GM23338 (cell line): ENCODE data around the gene MMAB. TPM values are rescaled to one million over a fixed set of nuclear protein-coding genes. Genes with fewer than 3 reads are reported as not detected.

ENCODE experiments used
- ATAC-seq: fragments of 200-7000 bp; cut with Tn5 transposase; 3 replicates; pipeline ENCODE4 v1.9.1; 2020
- DNase-seq: peaks from one replicate; pipeline ENCODE4 v3.0.0-alpha.2; 2015; ENCODE audit warnings: low spot score
- H2AFZ ChIP-seq: fragments of 200-600 bp; sonication (generic); 2 replicates; pipeline ENCODE4 v1.8.0; 2016; ENCODE audit warnings: antibody characterized with exemption, mild to moderate bottlenecking, moderate library complexity
- H3F3A ChIP-seq: fragments of 200-600 bp; sonication (generic); replicated peaks from 2 replicates; pipeline ENCODE4 v1.8.0; 2017; ENCODE audit warnings: antibody characterized with exemption, mixed run types, low read depth
- H3K27ac ChIP-seq: fragments of 200-600 bp; sonication (generic); 2 replicates; pipeline ENCODE4 v1.6.1; 2016; ENCODE audit warnings: low read depth
- H3K27me3 ChIP-seq: fragments of 200-600 bp; sonication (generic); 2 replicates; pipeline ENCODE4 v1.8.0; 2016; ENCODE audit warnings: mild to moderate bottlenecking, mixed run types, moderate library complexity; ENCODE audit not compliant: insufficient read depth
- H3K36me3 ChIP-seq: fragments of 200-600 bp; sonication (generic); 2 replicates; pipeline ENCODE4 v1.8.0; 2016; ENCODE audit warnings: mild to moderate bottlenecking; ENCODE audit not compliant: insufficient read depth
- H3K4me1 ChIP-seq: fragments of 200-600 bp; sonication (generic); 2 replicates; pipeline ENCODE4 v1.8.0; 2016; ENCODE audit warnings: mild to moderate bottlenecking, moderate library complexity; ENCODE audit not compliant: insufficient read depth
- H3K4me2 ChIP-seq: fragments of 200-600 bp; sonication (generic); 2 replicates; pipeline ENCODE4 v1.7.1; 2017; ENCODE audit warnings: mixed run types
- H3K4me3 ChIP-seq: fragments of 200-600 bp; sonication (generic); 2 replicates; pipeline ENCODE4 v1.6.1; 2016; ENCODE audit warnings: mixed run types
- H3K79me2 ChIP-seq: fragments of 200-600 bp; sonication (generic); replicated peaks from 2 replicates; pipeline ENCODE4 v1.8.0; 2017; ENCODE audit warnings: mild to moderate bottlenecking; ENCODE audit not compliant: insufficient read depth
- H3K9me2 ChIP-seq: fragments of 200-600 bp; sonication (generic); 2 replicates; pipeline ENCODE4 v1.8.0; 2017; ENCODE audit not compliant: insufficient read depth
- H4K20me1 ChIP-seq: fragments of 200-600 bp; sonication (generic); replicated peaks from 2 replicates; pipeline ENCODE4 v1.8.0; 2017; ENCODE audit warnings: mild to moderate bottlenecking; ENCODE audit not compliant: insufficient read depth
- H3K27ac Mint-ChIP-seq: 2 replicates; pipeline ENCODE4 v1.8.0; 2020; ENCODE audit warnings: inconsistent platforms, mild to moderate bottlenecking, moderate library complexity, mixed read lengths
- H3K27me3 Mint-ChIP-seq: 3 replicates; pipeline ENCODE4 v1.8.0; 2022; ENCODE audit warnings: low read depth, mild to moderate bottlenecking, moderate library complexity, mixed read lengths, inconsistent platforms; ENCODE audit not compliant: insufficient read depth, poor library complexity
- H3K36me3 Mint-ChIP-seq: 3 replicates; pipeline ENCODE4 v1.8.0; 2021; ENCODE audit warnings: low read depth, mild to moderate bottlenecking, inconsistent platforms, moderate library complexity, mixed read lengths
- H3K4me1 Mint-ChIP-seq: 3 replicates; pipeline ENCODE4 v1.8.0; 2020; ENCODE audit warnings: mild to moderate bottlenecking, inconsistent platforms, mixed read lengths
- H3K4me3 Mint-ChIP-seq: 3 replicates; pipeline ENCODE4 v1.8.0; 2021; ENCODE audit warnings: moderate library complexity, mild to moderate bottlenecking, inconsistent platforms, mixed read lengths
- H3K9me3 Mint-ChIP-seq: 3 replicates; pipeline ENCODE4 v1.8.0; 2020; ENCODE audit warnings: moderate library complexity, mild to moderate bottlenecking, inconsistent platforms, mixed read lengths
- CREB1 ChIP-seq: fragments of 250-450 bp; sonication (Bioruptor Pico); IDR thresholded peaks from 2 replicates; pipeline ENCODE4 v1.5.0; 2020; ENCODE audit warnings: low read depth, mild to moderate bottlenecking, moderate library complexity
- CTCF ChIP-seq, 2 experiments: fragments of 200-600 bp in 1 of 2; sonication (generic) in 1 of 2; conservative IDR thresholded peaks; 2 replicates each; pipeline versions ENCODE4 v1.5.1 to v1.6.1; 2016 to 2017; ENCODE audit warnings: antibody characterized with exemption in 2 of 2, low read depth in 2 of 2, mild to moderate bottlenecking in 2 of 2, moderate library complexity in 1 of 2
- ETS1 ChIP-seq: IDR thresholded peaks from 2 replicates; pipeline ENCODE4 v1.6.1; 2016; ENCODE audit warnings: antibody characterized with exemption
- EZH2 ChIP-seq: fragments of 200-600 bp; sonication (generic); IDR thresholded peaks from one replicate; pipeline ENCODE4 v1.8.0; 2017; ENCODE audit warnings: antibody characterized with exemption, mild to moderate bottlenecking, low read depth; ENCODE audit not compliant: unreplicated experiment
- EZH2phosphoT487 ChIP-seq: fragments of 200-600 bp; sonication (generic); IDR thresholded peaks from one replicate; pipeline ENCODE4 v1.8.1; 2018; ENCODE audit warnings: antibody characterized with exemption; ENCODE audit not compliant: unreplicated experiment
- JUNB ChIP-seq: IDR thresholded peaks from one replicate; pipeline ENCODE4 v1.6.1; 2016; ENCODE audit warnings: antibody characterized with exemption; ENCODE audit not compliant: unreplicated experiment
- NANOG ChIP-seq: IDR thresholded peaks from 2 replicates; pipeline ENCODE4 v1.6.1; 2016; ENCODE audit warnings: antibody characterized with exemption, borderline replicate concordance
- POLR2AphosphoS5 ChIP-seq: IDR thresholded peaks from 2 replicates; pipeline ENCODE4 v1.6.1; 2016; ENCODE audit warnings: antibody characterized with exemption, low read depth
- REST ChIP-seq: IDR thresholded peaks from one replicate; pipeline ENCODE4 v1.6.1; 2018; ENCODE audit warnings: antibody characterized with exemption; ENCODE audit not compliant: unreplicated experiment
- STAT1 ChIP-seq: IDR thresholded peaks from one replicate; pipeline ENCODE4 v1.6.1; 2016; ENCODE audit warnings: antibody characterized with exemption; ENCODE audit not compliant: unreplicated experiment
- ZNF114 ChIP-seq: fragments of 250-450 bp; sonication (Bioruptor Pico); IDR thresholded peaks from 2 replicates; pipeline ENCODE4 v1.5.0; 2020; ENCODE audit warnings: mild to moderate bottlenecking, moderate library complexity
- ZNF331 ChIP-seq: fragments of 250-450 bp; sonication (Bioruptor Pico); IDR thresholded peaks from 2 replicates; pipeline ENCODE4 v1.5.0; 2020; ENCODE audit warnings: low read depth, mild to moderate bottlenecking, moderate library complexity
- ZNF462 ChIP-seq: fragments of 250-450 bp; sonication (Bioruptor Pico); IDR thresholded peaks from 2 replicates; pipeline ENCODE4 v1.5.0; 2020; ENCODE audit warnings: mild to moderate bottlenecking, moderate library complexity
- polyA plus RNA-seq: library from polyadenylated mRNA; unstranded; fragments of >200 nt; fragmentation: Nextera tagmentation; extraction: Ambion mirVana; gene quantifications from 2 replicates; pipeline ENCODE4 v1.2.1, GENCODE V29; 2016
- total RNA-seq: library from RNA; depleted of rRNA; stranded (reverse); fragments of >200 nt; shearing (Covaris generic); gene quantifications from 2 replicates; pipeline ENCODE4 v1.2.3, GENCODE V29; 2014

The MMAB gene
- total and polyA plus RNA-seq, 2 experiments from 2014 or later = 24.7 to 38.5 TPM

- TF ChIP-seq POLR2AphosphoS5 = no peak
- TF ChIP-seq REST = no peak
- no peak for TF ChIP-seq NANOG
- TF ChIP-seq ZNF114 (CRISPR knock-in tag) = no peak
- no peak for TF ChIP-seq ZNF331 (CRISPR knock-in tag)
- TF ChIP-seq CREB1 (CRISPR knock-in tag) = no peak
- no peak for TF ChIP-seq EZH2phosphoT487
- no peak for TF ChIP-seq ZNF462 (CRISPR knock-in tag)
- TF ChIP-seq JUNB = no peak
- no peak for TF ChIP-seq CTCF (conservative IDR thresholded peaks at IDR 0.05; ENCODE audit: low read depth in 2 of 2)
- no peak for TF ChIP-seq EZH2
- no peak for TF ChIP-seq ETS1
- no peak for TF ChIP-seq STAT1
- no peaks in the 10 kb centered on the region for H3K27me3 ChIP-seq
- no peak for DNase-seq
- Mint-ChIP-seq H3K27ac (peak overlapping the region; percentile 62; the same call in 1 of the 2 replicates), H3K9me3 (no peaks in the 10 kb centered on the region), H3K4me1 (peaks cover 2% of the 10 kb centered on the region; the same call in 1 of the 3 replicates), H3K27me3 (peaks cover 3% of the 10 kb centered on the region), H3K4me3 (no peak overlapping the region), H3K36me3 (peaks cover 26% of the 10 kb centered on the region)
- H3K36me3 ChIP-seq = peaks cover 7% of the 10 kb centered on the region; the same call in 1 of the 2 replicates
- no peak overlapping the region for H3K4me2 ChIP-seq
- H3K9me2 ChIP-seq = no peaks in the 10 kb centered on the region
- H4K20me1 ChIP-seq = no peaks in the 10 kb centered on the region; the same call in 1 of the 2 replicates
- H3K27ac ChIP-seq = no peak overlapping the region
- no peaks in the 10 kb centered on the region for H3K4me1 ChIP-seq
- no peaks in the 10 kb centered on the region for H3F3A ChIP-seq
- H3K4me3 ChIP-seq = no peak overlapping the region
- no peak for ATAC-seq
- no peaks in the 10 kb centered on the region for H3K79me2 ChIP-seq
- no peak overlapping the region for H2AFZ ChIP-seq
Measured at GRCh38 chr12:109586385-109587296, 13.3 kb upstream of the MMAB start.
